Coronary artery (tissue), 2 donors: ENCODE measurements around the gene SMARCB1.

Source experiments
- DNase-seq: peaks from one replicate; pipeline ENCODE4 v3.0.0-alpha.2; 2017; ENCODE audit warnings: low spot score
- H3K27ac ChIP-seq, 2 donors: fragments of 200-600 bp; sonication (generic); one replicate each; pipeline ENCODE4 v1.5.1; 2016 to 2019
- H3K4me3 ChIP-seq: fragments of 200-600 bp; sonication (generic); 2 replicates; pipeline ENCODE4 v1.5.1; 2016; ENCODE audit warnings: mild to moderate bottlenecking, moderate library complexity
- TF ChIP-seq, protein P1 (sequence below): fragments of 200-600 bp; sonication (generic); IDR thresholded peaks from one replicate; pipeline ENCODE4 v1.5.1; 2019; ENCODE audit warnings: antibody characterized with exemption

SMARCB1 gene

GRCh38 chr22:23817146-23817545, 30.4 kb downstream of the SMARCB1 start:
- H3K27ac ChIP-seq: no peak overlapping the region
- DNase-seq: no peak
- TF ChIP-seq, protein P1, sequence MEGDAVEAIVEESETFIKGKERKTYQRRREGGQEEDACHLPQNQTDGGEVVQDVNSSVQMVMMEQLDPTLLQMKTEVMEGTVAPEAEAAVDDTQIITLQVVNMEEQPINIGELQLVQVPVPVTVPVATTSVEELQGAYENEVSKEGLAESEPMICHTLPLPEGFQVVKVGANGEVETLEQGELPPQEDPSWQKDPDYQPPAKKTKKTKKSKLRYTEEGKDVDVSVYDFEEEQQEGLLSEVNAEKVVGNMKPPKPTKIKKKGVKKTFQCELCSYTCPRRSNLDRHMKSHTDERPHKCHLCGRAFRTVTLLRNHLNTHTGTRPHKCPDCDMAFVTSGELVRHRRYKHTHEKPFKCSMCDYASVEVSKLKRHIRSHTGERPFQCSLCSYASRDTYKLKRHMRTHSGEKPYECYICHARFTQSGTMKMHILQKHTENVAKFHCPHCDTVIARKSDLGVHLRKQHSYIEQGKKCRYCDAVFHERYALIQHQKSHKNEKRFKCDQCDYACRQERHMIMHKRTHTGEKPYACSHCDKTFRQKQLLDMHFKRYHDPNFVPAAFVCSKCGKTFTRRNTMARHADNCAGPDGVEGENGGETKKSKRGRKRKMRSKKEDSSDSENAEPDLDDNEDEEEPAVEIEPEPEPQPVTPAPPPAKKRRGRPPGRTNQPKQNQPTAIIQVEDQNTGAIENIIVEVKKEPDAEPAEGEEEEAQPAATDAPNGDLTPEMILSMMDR: no peak
- no peak overlapping the region for H3K4me3 ChIP-seq

- Histone ChIP-seq H3K27ac (no peak overlapping the region), H3K4me3 (no peak overlapping the region)
- no peak for DNase-seq
- TF ChIP-seq, protein P1: no peak
These were observed 31.8 kb downstream of the SMARCB1 start for GRCh38 chr22:23818541-23818940.

GRCh38 chr22:23820748-23821211, 34.0 kb downstream of the SMARCB1 start:
- Histone ChIP-seq H3K27ac (no peak overlapping the region), H3K4me3 (no peak overlapping the region)
- DNase-seq: no peak
- TF ChIP-seq, protein P1: no peak

DNA sequence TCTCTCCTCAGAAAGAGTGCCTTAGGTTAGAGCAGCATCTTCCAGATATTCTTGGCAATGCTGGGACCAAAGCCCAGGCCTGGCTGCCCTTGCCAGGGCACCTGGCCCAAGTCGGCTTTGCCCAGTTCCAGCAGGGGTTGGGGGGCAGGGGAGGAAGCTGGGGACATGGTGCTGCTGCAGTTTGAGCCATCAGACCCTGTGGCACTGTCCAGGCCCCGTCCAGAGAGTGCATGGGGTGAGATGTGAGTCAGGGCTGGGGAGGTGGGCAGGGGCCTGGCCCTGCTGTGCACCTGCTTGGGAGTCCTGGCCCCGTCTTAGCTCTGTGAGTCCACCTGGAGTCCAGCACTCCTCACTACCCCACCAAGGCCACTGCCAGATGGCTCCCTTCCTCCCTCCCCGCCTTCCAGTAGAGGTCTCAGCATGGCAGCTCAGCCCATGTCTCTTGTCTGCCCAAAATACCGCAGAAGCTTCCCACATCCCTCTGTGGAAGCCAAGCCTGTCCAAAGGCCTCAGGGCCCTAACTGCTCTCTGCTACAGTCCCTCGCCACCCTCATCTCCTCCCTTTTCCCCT, 35.4 kb downstream of the SMARCB1 start:
- peak overlapping the region in 1 of 2 donors; percentile 37 for H3K27ac ChIP-seq
- DNase-seq: no peak
- TF ChIP-seq, protein P1: no peak
- no peak overlapping the region for H3K4me3 ChIP-seq

GRCh38 chr22:23823331-23823791, 36.6 kb downstream of the SMARCB1 start:
- TF ChIP-seq, protein P1: no peak
- no peak overlapping the region for H3K27ac ChIP-seq
- DNase-seq: no peak
- no peak overlapping the region for H3K4me3 ChIP-seq

DNA sequence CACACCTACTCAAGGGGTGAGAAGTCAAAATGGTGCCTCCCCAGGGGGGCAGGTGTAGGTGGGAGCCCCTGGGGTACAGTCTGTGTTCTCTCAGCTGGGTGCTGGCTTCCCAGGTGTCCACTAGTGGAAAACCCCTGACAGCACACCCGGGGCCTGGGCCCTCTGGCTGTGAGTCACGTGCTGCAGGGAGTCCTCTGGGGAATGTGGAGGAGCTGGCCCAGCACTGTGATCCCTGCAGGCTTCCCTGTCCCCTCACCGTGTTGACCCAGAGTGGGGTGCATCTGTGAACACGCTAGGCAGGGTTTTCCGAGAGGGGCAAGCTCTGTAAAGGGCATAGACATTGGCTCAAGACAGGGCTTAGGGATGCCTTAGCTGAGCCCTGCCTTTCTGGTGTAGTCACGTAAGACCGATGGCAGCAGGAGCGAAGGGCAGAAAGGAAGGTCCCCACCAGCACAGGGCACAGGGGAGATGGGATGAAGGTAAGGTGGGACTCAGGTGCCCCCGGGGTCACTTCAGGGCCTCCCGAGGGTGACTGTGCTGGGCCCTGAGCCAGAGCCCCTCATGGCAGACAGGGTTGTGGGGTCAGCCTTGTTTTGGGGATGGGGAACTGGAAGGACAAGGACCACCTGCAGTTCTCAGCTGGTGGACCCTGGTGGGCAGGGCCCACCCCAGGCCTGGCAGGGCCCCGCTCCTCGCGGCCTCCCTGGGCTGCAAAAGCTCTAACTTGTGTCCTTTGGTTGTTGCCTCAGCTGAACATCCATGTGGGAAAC, 37.9 kb downstream of the SMARCB1 start:
- TF ChIP-seq, protein P1: no peak
- H3K27ac ChIP-seq: no peak overlapping the region

More for the DNA sequence above, 37.9 kb downstream of the SMARCB1 start:
- H3K4me3 ChIP-seq: no peak overlapping the region
- DNase-seq: no peak
